ENCODE results near the gene PKD1L1.

The PKD1L1 gene

GRCh38 chr7:47744883-47745282 is 203.4 kb downstream of the PKD1L1 start:
- H3K27ac ChIP-seq, result no peak overlapping the region
- no peak for TF ChIP-seq CTCF (IDR thresholded peaks at IDR 0.05)
- TF ChIP-seq ZFX (IDR thresholded peaks at IDR 0.05; ENCODE audit: borderline replicate concordance), result no peak

GRCh38 chr7:47743965-47744591 is 204.2 kb downstream of the PKD1L1 start:
- no peak overlapping the region for H3K27ac ChIP-seq
- no peak for TF ChIP-seq CTCF (IDR thresholded peaks at IDR 0.05)
- no peak for TF ChIP-seq ZFX (IDR thresholded peaks at IDR 0.05; ENCODE audit: borderline replicate concordance)

GRCh38 chr7:47741984-47742383 is 206.3 kb downstream of the PKD1L1 start:
- H3K27ac ChIP-seq, result no peak overlapping the region
- TF ChIP-seq ZFX (IDR thresholded peaks at IDR 0.05; ENCODE audit: borderline replicate concordance), result no peak
- no peak for TF ChIP-seq CTCF (IDR thresholded peaks at IDR 0.05)

- no peak overlapping the region for H3K27ac ChIP-seq
- no peak for TF ChIP-seq ZFX (IDR thresholded peaks at IDR 0.05; ENCODE audit: borderline replicate concordance)
- TF ChIP-seq CTCF (IDR thresholded peaks at IDR 0.05), result no peak
Measured at GRCh38 chr7:47739891-47740290, 208.4 kb downstream of the PKD1L1 start.

GRCh38 chr7:47739301-47739875 is 208.9 kb downstream of the PKD1L1 start:
- no peak overlapping the region for H3K27ac ChIP-seq
- TF ChIP-seq ZFX (IDR thresholded peaks at IDR 0.05; ENCODE audit: borderline replicate concordance), result no peak
- TF ChIP-seq CTCF (IDR thresholded peaks at IDR 0.05), result no peak

GRCh38 chr7:47738563-47739166 is 209.6 kb downstream of the PKD1L1 start:
- TF ChIP-seq CTCF (IDR thresholded peaks at IDR 0.05) (no peak), ZFX (IDR thresholded peaks at IDR 0.05; ENCODE audit: borderline replicate concordance) (no peak)

GRCh38 chr7:47737601-47738000 is 210.7 kb downstream of the PKD1L1 start:
- no peak overlapping the region for H3K27ac ChIP-seq
- TF ChIP-seq CTCF (IDR thresholded peaks at IDR 0.05), result no peak
- TF ChIP-seq ZFX (IDR thresholded peaks at IDR 0.05; ENCODE audit: borderline replicate concordance), result no peak

More at GRCh38 chr7:47738563-47739166, 209.6 kb downstream of the PKD1L1 start:
- H3K27ac ChIP-seq, result no peak overlapping the region

Data from 22Rv1 (cell line).